HepG2 (cell line): Measurements from ENCODE around the gene YWHAH. TPM values are rescaled to one million over a fixed set of nuclear protein-coding genes. Genes with fewer than 3 reads are reported as not detected.

Experiments used
- CREBL2 ChIP-seq: sonication (generic); formaldehyde crosslinking; IDR thresholded peaks from 2 replicates; pipeline ENCODE4 v1.8.1; 2023; ENCODE audit warnings: missing genetic modification reagents, mild to moderate bottlenecking, borderline replicate concordance
- E2F2 ChIP-seq: sonication (generic); formaldehyde crosslinking; IDR thresholded peaks from 2 replicates; pipeline ENCODE4 v1.4.0; 2020; ENCODE audit warnings: missing genetic modification reagents, borderline replicate concordance
- MXI1 ChIP-seq: IDR thresholded peaks from 3 replicates; pipeline ENCODE4 v1.6.1; 2012; ENCODE audit warnings: low read depth, low read length, inconsistent platforms, borderline replicate concordance
- NR2C2 ChIP-seq: sonication (generic); formaldehyde crosslinking; IDR thresholded peaks from 2 replicates; pipeline ENCODE4 v1.4.0; 2020; ENCODE audit warnings: missing genetic modification reagents, mild to moderate bottlenecking, moderate library complexity, borderline replicate concordance
- PAF1 ChIP-seq: IDR thresholded peaks from 2 replicates; pipeline ENCODE4 v1.6.1; 2016; ENCODE audit warnings: missing genetic modification reagents, missing compliant biosample characterization
- PRDM10 ChIP-seq: sonication (generic); formaldehyde crosslinking; IDR thresholded peaks from 2 replicates; pipeline ENCODE4 v1.4.0; 2020; ENCODE audit warnings: low read depth, missing genetic modification reagents
- PRDM15 ChIP-seq: sonication (generic); formaldehyde crosslinking; IDR thresholded peaks from 2 replicates; pipeline ENCODE4 v1.4.0; 2020; ENCODE audit warnings: missing genetic modification reagents
- TFDP2 ChIP-seq: sonication (generic); formaldehyde crosslinking; IDR thresholded peaks from 2 replicates; pipeline ENCODE4 v1.4.0; 2020; ENCODE audit warnings: missing genetic modification reagents
- ZNF142 ChIP-seq: sonication (generic); formaldehyde crosslinking; IDR thresholded peaks from 2 replicates; pipeline ENCODE4 v1.4.0; 2020; ENCODE audit warnings: missing genetic modification reagents
- ZNF724P ChIP-seq: sonication (generic); formaldehyde crosslinking; IDR thresholded peaks from 2 replicates; pipeline ENCODE4 v1.8.0; 2022; ENCODE audit warnings: missing genetic modification reagents, borderline replicate concordance
- polyA plus RNA-seq, 8 experiments: library from polyadenylated mRNA; depleted of rRNA in 3 of 8; stranded (reverse) in 7 of 8; unstranded in 1 of 8; fragments of >200 nt; fragmentation: Illumina TruSeq in 4 of 8; extraction: Trizol in 4 of 8; gene quantifications; 2 replicates each; pipeline versions ENCODE4 v1.2.1 to v1.2.3, GENCODE V29; 2011 to 2016; ENCODE audit warnings: low read depth in 4 of 8, missing spikeins in 1 of 8, mixed read lengths in 1 of 8; ENCODE audit not compliant: insufficient read depth in 1 of 8
- total RNA-seq, 5 experiments: library from RNA; depleted of rRNA; stranded (reverse); fragments of >200 nt; fragmentation: Illumina TruSeq; extraction: Trizol; gene quantifications; 2 replicates each; pipeline ENCODE4 v1.2.3, GENCODE V29; 2016; ENCODE audit warnings: low read depth in 1 of 5

The YWHAH gene
- total and polyA plus RNA-seq, 2 of the 13 experiments (the other 11 are each of a cell fraction or from before 2014, with no cell fraction given) = 35.6 to 92.7 TPM

- TF ChIP-seq TFDP2 (CRISPR knock-in tag) (peak; percentile 56), ZNF142 (CRISPR knock-in tag) (peak; percentile 58; the same call in 1 of the 2 replicates), PRDM15 (CRISPR knock-in tag) (0 out of 2 replicates have a peak, but pooled peaks have one; percentile 23), NR2C2 (CRISPR knock-in tag) (0 out of 2 replicates have a peak, but pooled peaks have one; percentile 11), MXI1 (peak; percentile 5; the same call in 1 of the 3 replicates), CREBL2 (CRISPR knock-in tag) (no peak), ZNF724P (CRISPR knock-in tag) (0 out of 2 replicates have a peak, but pooled peaks have one; percentile 12), E2F2 (0 out of 2 replicates have a peak, but pooled peaks have one; percentile 27), PRDM10 (no peak), PAF1 (CRISPR knock-in tag) (no peak)
These were observed 536 bp downstream of the YWHAH start (continued) for GRCh38 chr22:31944700-31945442.
